H1 (cell line): ENCODE measurements around the gene PRELID1. TPM values are rescaled to one million over a fixed set of nuclear protein-coding genes. Genes with fewer than 3 reads are reported as not detected.

Experiments
- CTCF ChIA-PET: fragments of 300-600 bp; sonication (Branson Sonifier 250); formaldehyde crosslinking; loops from one replicate; lab custom pipeline; 2021; ENCODE audit not compliant: partially characterized antibody; lab: Charles Lee
- POLR2A ChIA-PET: fragments of 300-600 bp; sonication (Branson Sonifier 250); formaldehyde crosslinking; loops from one replicate; lab custom pipeline; 2021; ENCODE audit warnings: inconsistent platforms; ENCODE audit not compliant: partially characterized antibody; lab: Charles Lee
- DNase-seq, 2 experiments: peaks; one replicate each; pipeline versions ENCODE4 v3.0.0 to v3.0.0-alpha.2; 2010 to 2022; ENCODE audit warnings: low spot score in 2 of 2, low read depth in 1 of 2, mixed read lengths in 1 of 2
- FAIRE-seq: peaks from 2 replicates; lab custom pipeline; 2011; peaks lifted over from hg19 to GRCh38; lab: Jason Lieb, UNC
- H2AFZ ChIP-seq: 2 replicates; pipeline ENCODE4 v1.8.1; 2012; ENCODE audit warnings: low read length, inconsistent platforms
- H2AK5ac ChIP-seq: 2 replicates; pipeline ENCODE4 v1.6.1; 2013; ENCODE audit warnings: low read depth, low read length
- H2BK120ac ChIP-seq: replicated peaks from 2 replicates; pipeline ENCODE3; 2013; ENCODE audit warnings: low read depth, low read length, inconsistent platforms
- H2BK12ac ChIP-seq: 2 replicates; pipeline ENCODE4 v1.6.1; 2013; ENCODE audit warnings: low read depth, low read length
- H2BK15ac ChIP-seq: 2 replicates; pipeline ENCODE4 v1.6.1; 2013; ENCODE audit warnings: low read length
- H2BK20ac ChIP-seq: 2 replicates; pipeline ENCODE4 v1.6.1; 2013; ENCODE audit warnings: low read length
- H2BK5ac ChIP-seq: 2 replicates; pipeline ENCODE4 v1.6.1; 2013; ENCODE audit warnings: low read depth, low read length
- H3K14ac ChIP-seq: 2 replicates; pipeline ENCODE4 v1.6.1; 2013; ENCODE audit warnings: inconsistent platforms; ENCODE audit not compliant: insufficient read length
- H3K18ac ChIP-seq: 2 replicates; pipeline ENCODE4 v1.6.1; 2013; ENCODE audit warnings: low read length; ENCODE audit errors: extremely low read depth
- H3K23ac ChIP-seq: 2 replicates; pipeline ENCODE4 v1.6.1; 2013; ENCODE audit warnings: inconsistent platforms; ENCODE audit not compliant: insufficient read length
- H3K23me2 ChIP-seq: 2 replicates; pipeline ENCODE4 v1.6.1; 2013; ENCODE audit warnings: low read depth, low read length
- H3K27ac ChIP-seq: 2 replicates; pipeline ENCODE4 v1.6.1; 2011; ENCODE audit warnings: low read depth, low read length, inconsistent platforms
- H3K27me3 ChIP-seq, 4 experiments: replicated peaks in 1 of 4; 1 replicate in 1 of 4; 2 replicates in 3 of 4; pipeline versions ENCODE4 v1.6.1 to v1.8.1; 2011 to 2013; ENCODE audit warnings: low read length in 3 of 4, mild to moderate bottlenecking in 3 of 4, inconsistent platforms in 2 of 4, mixed read lengths in 2 of 4, moderate library complexity in 1 of 4; ENCODE audit not compliant: control insufficient read depth in 3 of 4, insufficient read depth in 3 of 4; ENCODE audit errors: extremely low read depth in 1 of 4
- H3K36me3 ChIP-seq, 4 experiments: 2 replicates each; pipeline versions ENCODE4 v1.6.1 to v1.8.1; 2011 to 2013; ENCODE audit warnings: mild to moderate bottlenecking in 4 of 4, low read length in 3 of 4, moderate library complexity in 2 of 4, control low read depth in 1 of 4, inconsistent platforms in 1 of 4; ENCODE audit not compliant: insufficient read depth in 4 of 4, control insufficient read depth in 2 of 4
- H3K4ac ChIP-seq: replicated peaks from 2 replicates; pipeline ENCODE3; 2013; ENCODE audit warnings: low read length, low read depth, mixed read lengths, inconsistent platforms; ENCODE audit not compliant: insufficient read length
- H3K4me1 ChIP-seq, 4 experiments: replicated peaks in 1 of 4; 1 replicate in 1 of 4; 2 replicates in 3 of 4; pipeline versions ENCODE4 v1.6.1 to v1.8.1; 2011 to 2013; ENCODE audit warnings: low read length in 3 of 4, inconsistent platforms in 2 of 4, mixed read lengths in 1 of 4; ENCODE audit not compliant: insufficient read depth in 4 of 4, control insufficient read depth in 3 of 4
- H3K4me2 ChIP-seq, 2 experiments: 2 replicates each; pipeline versions ENCODE4 v1.6.1 to v1.8.1; 2011 to 2013; ENCODE audit warnings: low read depth in 2 of 2, low read length in 2 of 2, control low read depth in 1 of 2, inconsistent platforms in 1 of 2, mild to moderate bottlenecking in 1 of 2; ENCODE audit not compliant: insufficient read depth in 1 of 2
- H3K4me3 ChIP-seq, 4 experiments: fragments of 200-600, 300-600 bp in 1 of 4; sonication (generic), shearing (Covaris generic), sonication (Bioruptor Twin) in 1 of 4; 2 replicates each; pipeline versions ENCODE4 v1.5.1 to v1.8.1; 2011 to 2016; ENCODE audit warnings: low read length in 4 of 4, low read depth in 3 of 4, control low read depth in 2 of 4, inconsistent platforms in 2 of 4, mild to moderate bottlenecking in 2 of 4, mixed read lengths in 1 of 4, moderate library complexity in 1 of 4; ENCODE audit not compliant: insufficient read depth in 2 of 4; ENCODE audit errors: extremely low read depth in 1 of 4
- H3K56ac ChIP-seq: replicated peaks from 2 replicates; pipeline ENCODE3; 2013; ENCODE audit warnings: low read depth, mild to moderate bottlenecking, mixed read lengths, low read length, inconsistent platforms; ENCODE audit not compliant: insufficient read length
- H3K79me1 ChIP-seq: 2 replicates; pipeline ENCODE4 v1.6.1; 2013; ENCODE audit warnings: low read depth, low read length, control low read depth
- H3K79me2 ChIP-seq, 2 experiments: 2 replicates each; pipeline versions ENCODE4 v1.6.1 to v1.8.1; 2012 to 2013; ENCODE audit warnings: low read length in 2 of 2, mild to moderate bottlenecking in 2 of 2, inconsistent platforms in 1 of 2; ENCODE audit not compliant: insufficient read depth in 2 of 2, control insufficient read depth in 1 of 2
- H3K9ac ChIP-seq, 4 experiments: replicated peaks in 1 of 4; 1 replicate in 1 of 4; 2 replicates in 3 of 4; pipeline versions ENCODE4 v1.6.1 to v1.8.1; 2011 to 2013; ENCODE audit warnings: low read depth in 3 of 4, low read length in 3 of 4, control low read depth in 2 of 4, mild to moderate bottlenecking in 2 of 4, moderate library complexity in 2 of 4, inconsistent platforms in 1 of 4; ENCODE audit errors: extremely low read depth in 1 of 4
- H3K9me3 ChIP-seq, 2 experiments: 2 replicates each; pipeline versions ENCODE4 v1.6.1 to v1.8.1; 2012 to 2013; ENCODE audit warnings: mild to moderate bottlenecking in 2 of 2, moderate library complexity in 2 of 2, control low read depth in 1 of 2, inconsistent platforms in 1 of 2, low read depth in 1 of 2, low read length in 1 of 2, mixed read lengths in 1 of 2; ENCODE audit not compliant: insufficient read depth in 2 of 2
- H4K20me1 ChIP-seq, 2 experiments: replicated peaks in 1 of 2; 2 replicates each; pipeline versions ENCODE3 to v1.8.1; 2011 to 2013; ENCODE audit warnings: inconsistent platforms in 2 of 2, low read length in 2 of 2, mild to moderate bottlenecking in 1 of 2; ENCODE audit not compliant: insufficient read depth in 2 of 2, control insufficient read depth in 1 of 2
- H4K5ac ChIP-seq: 2 replicates; pipeline ENCODE4 v1.6.1; 2013; ENCODE audit warnings: low read length, low read depth, mixed read lengths, inconsistent platforms; ENCODE audit not compliant: insufficient read length
- H4K8ac ChIP-seq: 2 replicates; pipeline ENCODE4 v1.8.0; 2013; ENCODE audit warnings: mild to moderate bottlenecking, moderate library complexity, low read length, inconsistent platforms; ENCODE audit not compliant: insufficient read depth; ENCODE audit errors: extremely low read depth
- H4K91ac ChIP-seq: replicated peaks from 2 replicates; pipeline ENCODE3; 2013; ENCODE audit warnings: low read length, mixed read lengths, inconsistent platforms; ENCODE audit not compliant: insufficient read length
- CREB1 ChIP-seq: IDR thresholded peaks from 2 replicates; pipeline ENCODE4 v1.6.1; 2012; ENCODE audit warnings: inconsistent platforms
- RFX5 ChIP-seq: IDR thresholded peaks from 2 replicates; pipeline ENCODE4 v1.6.1; 2011; ENCODE audit warnings: low read depth, low read length, improper control_type of control experiment, borderline replicate concordance
- WGBS, 2 experiments: shearing (Covaris generic) in 1 of 2; methylation state at CpG; one replicate each; pipeline versions ENCODE4 v1.1.6 to v1.1.7; 2013 to 2015; ENCODE audit warnings: low lambda C conversion rate in 2 of 2, mixed read lengths in 2 of 2, inconsistent platforms in 1 of 2, low coverage in 1 of 2, missing lambda C conversion rate in 1 of 2; ENCODE audit not compliant: insufficient replicate concordance in 2 of 2, insufficient coverage in 1 of 2, insufficient read length in 1 of 2; ENCODE audit errors: extremely low coverage in 1 of 2, missing lambda C conversion rate in 1 of 2; 5-methylcytosine and 5-hydroxymethylcytosine counted together
- polyA plus RNA-seq, 7 experiments: library from polyadenylated mRNA; depleted of rRNA in 3 of 7; stranded (reverse) in 5 of 7; unstranded in 2 of 7; fragments of >200 nt in 5 of 7; fragments of 200-250 nt in 2 of 7; gene quantifications; 1 replicate in 5 of 7; 2 replicates in 1 of 7; 4 replicates in 1 of 7; pipeline versions ENCODE4 v1.2.1 to v1.2.3, GENCODE V29; 2011 to 2013; ENCODE audit warnings: missing spikeins in 2 of 7, mixed read lengths in 2 of 7
- total RNA-seq: library from RNA; stranded (reverse); fragmentation: NEBNext Ultra II Directional; extraction: Animal tissue kit (Norgen Biotek cat#: 25700); gene quantifications from 2 replicates; pipeline ENCODE4 v1.2.1, GENCODE V29; 2021

PRELID1 gene
- total and polyA plus RNA-seq, 2 of the 8 experiments (the other 6 are each of a cell fraction or from before 2014, with no cell fraction given), result 272 to 428 TPM

DNA sequence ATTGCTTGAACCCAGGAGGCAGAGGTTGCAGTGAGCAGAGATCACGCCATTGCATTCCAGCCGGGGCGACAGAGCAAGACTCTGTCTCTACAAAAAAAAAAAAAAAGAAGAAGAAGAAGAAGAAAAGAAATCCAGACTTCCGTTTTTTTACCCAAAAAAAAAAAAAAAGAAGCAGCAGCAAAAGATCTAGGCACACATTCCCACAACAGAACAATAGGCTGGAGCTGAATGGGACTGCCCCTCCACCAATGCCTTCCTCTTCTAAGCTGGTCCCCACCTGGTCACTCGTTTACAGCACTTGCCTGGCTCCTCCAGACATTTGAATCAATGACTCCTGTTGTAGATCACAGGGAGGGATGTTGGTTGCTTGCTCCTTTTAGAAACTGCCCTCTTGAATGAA lies 49.5 kb downstream of the PRELID1 start:
- H4K20me1 ChIP-seq, result peaks cover 3 to 5% of the 10 kb centered on the region in 2 experiments
- peaks cover 0 to 5% (median 0%) of the 10 kb centered on the region in 4 experiments; a peak in 2 of 7 replicates for H3K27me3 ChIP-seq
- no peak overlapping the region for H2AK5ac ChIP-seq
- WGBS, 2 experiments, result 89% methylated on average over 1 of the region's 5 CpGs; no CpG with 5 or more reads in 1 of the 2 experiments
- no peak overlapping the region for H3K23ac ChIP-seq
- H2BK20ac ChIP-seq, result no peak overlapping the region
- H4K91ac ChIP-seq, result no peak overlapping the region
- no peak overlapping the region for H3K56ac ChIP-seq
- peaks cover 12 to 30% of the 10 kb centered on the region in 2 experiments for H3K79me2 ChIP-seq
- FAIRE-seq, result no peak
- no peak overlapping the region for H2BK120ac ChIP-seq
- H2BK12ac ChIP-seq, result no peak overlapping the region
- TF ChIP-seq RFX5 (no peak), CREB1 (no peak)
- H3K18ac ChIP-seq, result no peak overlapping the region
- peaks cover 12% of the 10 kb centered on the region; the same call in 1 of the 2 replicates for H3K79me1 ChIP-seq
- H3K4ac ChIP-seq, result no peak overlapping the region
- H3K14ac ChIP-seq, result no peak overlapping the region
- CTCF ChIA-PET, result interaction anchor here (1.2 to 11.2 kb wide), 5 partner anchors 8 to 35 kb away, joined by 4 to 142 read pairs (median 20); no protein-coding TSS in a partner anchor
- peaks cover 8% of the 10 kb centered on the region for H3K23me2 ChIP-seq
- H3K36me3 ChIP-seq, result peaks cover 0 to 2% (median 0%) of the 10 kb centered on the region in 4 experiments; a peak in 3 of 8 replicates
- H2BK15ac ChIP-seq, result no peak overlapping the region
- no peak overlapping the region for H3K27ac ChIP-seq
- H3K4me2 ChIP-seq, result no peak overlapping the region
- no peak for DNase-seq
- H4K5ac ChIP-seq, result no peak overlapping the region
- H3K4me3 ChIP-seq, result no peak overlapping the region
- H2AFZ ChIP-seq, result no peak overlapping the region
- H3K4me1 ChIP-seq, result peaks cover 0 to 13% (median 4%) of the 10 kb centered on the region in 4 experiments; a peak in 4 of 7 replicates
- POLR2A ChIA-PET, result interaction anchor here (1.7 to 8.1 kb wide), 5 partner anchors 8 to 41 kb away, joined by 7 to 66 read pairs (median 18); no protein-coding TSS in a partner anchor
- no peaks in the 10 kb centered on the region for H3K9me3 ChIP-seq
- H2BK5ac ChIP-seq, result no peak overlapping the region
- no peak overlapping the region for H4K8ac ChIP-seq
- no peak overlapping the region for H3K9ac ChIP-seq
